GM12878 (cell line): ENCODE results near the gene RBBP6. TPM values are rescaled to one million over a fixed set of nuclear protein-coding genes. Genes with fewer than 3 reads are reported as not detected.

Experiments
- ATAC-seq: fragments of 200-7000 bp; cut with Tn5 transposase; 3 replicates; pipeline ENCODE4 v1.9.1; 2020; ENCODE audit warnings: mild to moderate bottlenecking, moderate library complexity
- BruUV-seq: library from RNA; stranded (reverse); fragments of 400-500 nt; replicated peaks from 2 replicates; lab custom pipeline; 2021; lab: Mats Ljungman, UMichigan
- CTCF ChIA-PET: fragments of 300-600 bp; sonication (Branson Sonifier 250); formaldehyde crosslinking; extraction: SDS; loops from one replicate; lab custom pipeline; 2021; ENCODE audit warnings: inconsistent platforms; lab: Yijun Ruan, JAX
- POLR2A ChIA-PET: fragments of 350-600 bp; formaldehyde crosslinking; extraction: SDS; loops from one replicate; lab custom pipeline; 2021; ENCODE audit warnings: inconsistent platforms; lab: Charles Lee
- RAD21 ChIA-PET: fragments of 300-600 bp; sonication (Branson Sonifier 250); formaldehyde crosslinking; loops from one replicate; lab custom pipeline; 2023; ENCODE audit warnings: antibody characterized with exemption; ENCODE audit not compliant: unreplicated experiment; lab: Charles Lee
- SMC1A ChIA-PET: fragments of 300-600 bp; sonication (Branson Sonifier 250); formaldehyde crosslinking; loops from one replicate; lab custom pipeline; 2023; ENCODE audit not compliant: unreplicated experiment, uncharacterized antibody; lab: Charles Lee
- DNase-seq: peaks from one replicate; pipeline ENCODE4 v3.0.0-alpha.2; 2011; ENCODE audit warnings: low read depth, low spot score
- FAIRE-seq: peaks from 3 replicates; lab custom pipeline; 2011; peaks lifted over from hg19 to GRCh38; lab: Jason Lieb, UNC
- H2AFZ ChIP-seq: 2 replicates; pipeline ENCODE4 v1.6.0; 2011; ENCODE audit warnings: low read depth, low read length, control low read depth; ENCODE audit not compliant: control insufficient read depth
- H3K27ac ChIP-seq: 2 replicates; pipeline ENCODE4 v1.5.1; 2011; ENCODE audit warnings: control low read depth; ENCODE audit not compliant: control insufficient read depth, insufficient read depth
- H3K27me3 ChIP-seq, 2 experiments: replicated peaks in 1 of 2; 2 replicates each; pipeline versions ENCODE4 v1.6.0 to v1.6.1; 2011; ENCODE audit warnings: low read length in 1 of 2; ENCODE audit not compliant: control insufficient read depth in 2 of 2, insufficient read depth in 2 of 2
- H3K36me3 ChIP-seq, 2 experiments: 2 replicates each; pipeline ENCODE4 v1.5.1; 2011; ENCODE audit warnings: low read length in 1 of 2; ENCODE audit not compliant: control insufficient read depth in 2 of 2, insufficient read depth in 2 of 2
- H3K4me1 ChIP-seq: 2 replicates; pipeline ENCODE4 v1.6.1; 2011; ENCODE audit warnings: mild to moderate bottlenecking, low read length, moderate library complexity, mixed read lengths; ENCODE audit not compliant: control insufficient read depth, insufficient read depth
- H3K4me2 ChIP-seq: 2 replicates; pipeline ENCODE4 v1.6.0; 2011; ENCODE audit warnings: control low read depth; ENCODE audit not compliant: control insufficient read depth, insufficient read depth
- H3K4me3 ChIP-seq: fragments of 200-600 bp; sonication (generic); 2 replicates; pipeline ENCODE4 v1.5.1; 2016
- H3K79me2 ChIP-seq: 2 replicates; pipeline ENCODE4 v1.6.0; 2011; ENCODE audit warnings: low read length; ENCODE audit not compliant: control insufficient read depth, insufficient read depth
- H3K9ac ChIP-seq: 2 replicates; pipeline ENCODE4 v1.8.0; 2011; ENCODE audit warnings: low read length, control low read depth, mixed read lengths; ENCODE audit not compliant: control insufficient read depth, insufficient read depth
- H3K9me3 ChIP-seq: replicated peaks from 3 replicates; pipeline ENCODE4 v1.5.1; 2011; ENCODE audit warnings: mild to moderate bottlenecking, low read length; ENCODE audit not compliant: control insufficient read depth, insufficient read depth
- H4K20me1 ChIP-seq: 2 replicates; pipeline ENCODE4 v1.6.0; 2011; ENCODE audit not compliant: control insufficient read depth, insufficient read depth
- CBX5 ChIP-seq: sonication (generic); IDR thresholded peaks from 2 replicates; pipeline ENCODE4 v1.6.1; 2016; ENCODE audit warnings: low read depth, moderate library complexity, mild to moderate bottlenecking, inconsistent platforms
- DPF2 ChIP-seq: fragments of 450-650 bp; IDR thresholded peaks from 2 replicates; pipeline ENCODE4 v1.6.1; 2017; ENCODE audit warnings: mild to moderate bottlenecking
- EZH2 ChIP-seq: IDR thresholded peaks from 2 replicates; pipeline ENCODE4 v1.6.1; 2012; ENCODE audit warnings: low read depth, mild to moderate bottlenecking, control low read depth, inconsistent platforms, low read length, borderline replicate concordance; ENCODE audit not compliant: control insufficient read depth
- IKZF1 ChIP-seq: fragments of 450-650 bp; conservative IDR thresholded peaks from 2 replicates; pipeline ENCODE4 v1.6.1; 2017; ENCODE audit warnings: antibody characterized with exemption, mild to moderate bottlenecking
- POLR2A ChIP-seq: IDR thresholded peaks from 2 replicates; pipeline ENCODE4 v1.6.1; 2011; ENCODE audit warnings: low read depth, mild to moderate bottlenecking, low read length
- RAD21 ChIP-seq: IDR thresholded peaks from 2 replicates; pipeline ENCODE4 v1.6.1; 2011; ENCODE audit warnings: mild to moderate bottlenecking, low read depth, low read length, moderate library complexity; ENCODE audit not compliant: insufficient read depth
- RELA ChIP-seq: fragments of 450-650 bp; IDR thresholded peaks from 2 replicates; pipeline ENCODE4 v1.8.0; 2014; ENCODE audit warnings: borderline replicate concordance; ENCODE audit not compliant: partially characterized antibody
- REST ChIP-seq: IDR thresholded peaks from 2 replicates; pipeline ENCODE4 v1.6.1; 2012; ENCODE audit warnings: mild to moderate bottlenecking, low read depth, low read length
- RFX5 ChIP-seq: IDR thresholded peaks from 2 replicates; pipeline ENCODE4 v1.6.1; 2011; ENCODE audit warnings: low read depth, low read length, improper control_type of control experiment
- RUNX3 ChIP-seq: IDR thresholded peaks from 2 replicates; pipeline ENCODE4 v1.6.1; 2012; ENCODE audit warnings: low read length, inconsistent platforms
- SIN3A ChIP-seq: IDR thresholded peaks from 2 replicates; pipeline ENCODE4 v1.6.1; 2012; ENCODE audit warnings: low read depth, low read length, improper control_type of control experiment
- SP1 ChIP-seq: IDR thresholded peaks from one replicate; pipeline ENCODE4 v1.6.1; 2011; ENCODE audit warnings: low read depth, low read length
- SPI1 ChIP-seq: IDR thresholded peaks from 2 replicates; pipeline ENCODE4 v1.6.1; 2011; ENCODE audit warnings: low read depth, mild to moderate bottlenecking, low read length, moderate library complexity, borderline replicate concordance; ENCODE audit not compliant: insufficient read depth
- ZNF384 ChIP-seq: IDR thresholded peaks from 2 replicates; pipeline ENCODE4 v1.6.1; 2012; ENCODE audit warnings: low read depth, mild to moderate bottlenecking, low read length, improper control_type of control experiment, borderline replicate concordance
- ZSCAN29 ChIP-seq: fragments of 450-650 bp; IDR thresholded peaks from 2 replicates; pipeline ENCODE4 v1.6.1; 2017; ENCODE audit warnings: mild to moderate bottlenecking, moderate library complexity
- in situ Hi-C: fragments of 300-500 bp; cut with MboI; formaldehyde crosslinking; loops from 9 replicates; pipeline ENCODE4 v1.14.3; 2018; ENCODE audit warnings: mixed read lengths
- intact Hi-C: fragments of 100-400 bp; cut with micrococcal nuclease; formaldehyde crosslinking; loops from one replicate; pipeline ENCODE4 v1.14.2; 2022; ENCODE audit not compliant: unreplicated experiment
- polyA plus RNA-seq, 11 experiments: library from polyadenylated mRNA; depleted of rRNA in 4 of 11; unstranded in 6 of 11; stranded (reverse) in 5 of 11; fragments of >200 nt; fragmentation: Nextera tagmentation in 4 of 11; fragmentation: Illumina TruSeq in 1 of 11; extraction: Ambion mirVana in 4 of 11; extraction: Trizol in 1 of 11; gene quantifications; 1 replicate in 1 of 11; 2 replicates in 10 of 11; pipeline versions ENCODE4 v1.2.1 to v1.2.3, GENCODE V29; 2011 to 2016; ENCODE audit warnings: inconsistent platforms in 2 of 11, missing spikeins in 2 of 11, low read depth in 1 of 11
- total RNA-seq, 4 experiments: library from RNA; depleted of rRNA in 3 of 4; stranded (reverse); fragments of >200 nt in 3 of 4; fragmentation: Illumina TruSeq in 1 of 4; extraction: Trizol in 1 of 4; gene quantifications; 2 replicates each; pipeline versions ENCODE4 v1.2.1 to v1.2.3, GENCODE V29; 2013 to 2021
- TF ChIP-seq, protein P1 (sequence below): fragments of 450-650 bp; IDR thresholded peaks from 2 replicates; pipeline ENCODE4 v1.6.1; 2016; ENCODE audit warnings: mild to moderate bottlenecking

RBBP6 gene
- total and polyA plus RNA-seq, 10 of the 15 experiments (the other 5 are each of a cell fraction or from before 2014, with no cell fraction given): 16.9 to 80.2 (median 36.5) TPM

GRCh38 chr16:24516900-24517669, 22.3 kb upstream of the RBBP6 start (continued):
- TF ChIP-seq RAD21 (peak; percentile 91), RELA (no peak), CBX5 (no peak), ZSCAN29 (no peak), SIN3A (no peak), IKZF1 (0 out of 2 replicates have a peak, but pooled peaks have one; percentile 39), REST (no peak), ZNF384 (no peak)

- no TSS peak for BruUV-seq
- no peak overlapping the region for H3K4me3 ChIP-seq
- no peaks in the 10 kb centered on the region for H4K20me1 ChIP-seq
- no peaks in the 10 kb centered on the region for H3K36me3 ChIP-seq
- no peaks in the 10 kb centered on the region for H3K9me3 ChIP-seq
- H3K79me2 ChIP-seq: no peaks in the 10 kb centered on the region
- in situ Hi-C loops (loop anchor here (10.0 kb wide), 1 partner anchor 706 kb away; no protein-coding TSS in a partner anchor), intact Hi-C loops (no loop called here)
- H3K9ac ChIP-seq: no peak overlapping the region
- ChIA-PET SMC1A (no interaction called here), CTCF (interaction anchor here (0.6 to 2.5 kb wide), 2 partner anchors 10 to 20 kb away, joined by 3 to 10 read pairs; partner anchors contain the start of gene RBBP6), RAD21 (interaction anchor here (0.6 kb wide), 1 partner anchor 632 kb away, joined by 3 read pairs; no protein-coding TSS in a partner anchor), POLR2A (no interaction called here)
- no peaks in the 10 kb centered on the region; a peak in 1 of 4 replicates for H3K27me3 ChIP-seq
- DNase-seq (no peak), FAIRE-seq (no peak), ATAC-seq (no peak)
- no peak overlapping the region for H3K27ac ChIP-seq
- H3K4me1 ChIP-seq: no peaks in the 10 kb centered on the region
- H2AFZ ChIP-seq: no peak overlapping the region
- H3K4me2 ChIP-seq: no peak overlapping the region
- TF ChIP-seq DPF2 (no peak), POLR2A (no peak), RFX5 (no peak), SP1 (no peak), RUNX3 (no peak), SPI1 (no peak), EZH2 (no peak)
- TF ChIP-seq, protein P1, sequence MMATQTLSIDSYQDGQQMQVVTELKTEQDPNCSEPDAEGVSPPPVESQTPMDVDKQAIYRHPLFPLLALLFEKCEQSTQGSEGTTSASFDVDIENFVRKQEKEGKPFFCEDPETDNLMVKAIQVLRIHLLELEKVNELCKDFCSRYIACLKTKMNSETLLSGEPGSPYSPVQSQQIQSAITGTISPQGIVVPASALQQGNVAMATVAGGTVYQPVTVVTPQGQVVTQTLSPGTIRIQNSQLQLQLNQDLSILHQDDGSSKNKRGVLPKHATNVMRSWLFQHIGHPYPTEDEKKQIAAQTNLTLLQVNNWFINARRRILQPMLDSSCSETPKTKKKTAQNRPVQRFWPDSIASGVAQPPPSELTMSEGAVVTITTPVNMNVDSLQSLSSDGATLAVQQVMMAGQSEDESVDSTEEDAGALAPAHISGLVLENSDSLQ: no peak
Observed at GRCh38 chr16:24518498-24518897, 20.9 kb upstream of the RBBP6 start.
